Trophoblast cell (in vitro differentiated cells and primary cell): Measurements from ENCODE around the gene CFAP58.

ENCODE experiments used
- DNase-seq, 2 donors: peaks; one replicate each; pipeline ENCODE4 v3.0.0-alpha.2; 2016
- H2AFZ ChIP-seq: 2 replicates; pipeline ENCODE4 v1.6.1; 2013; ENCODE audit warnings: low read length, moderate library complexity, mild to moderate bottlenecking; ENCODE audit not compliant: insufficient read depth, poor library complexity
- H2AK5ac ChIP-seq: 2 replicates; pipeline ENCODE4 v1.6.1; 2013; ENCODE audit warnings: mild to moderate bottlenecking, low read length
- H2BK120ac ChIP-seq: 2 replicates; pipeline ENCODE4 v1.6.1; 2013; ENCODE audit warnings: low read length, mild to moderate bottlenecking, moderate library complexity; ENCODE audit not compliant: insufficient read depth, poor library complexity
- H2BK12ac ChIP-seq: 2 replicates; pipeline ENCODE4 v1.6.1; 2013; ENCODE audit warnings: mild to moderate bottlenecking, low read length, moderate library complexity
- H2BK5ac ChIP-seq: 2 replicates; pipeline ENCODE4 v1.6.1; 2013; ENCODE audit warnings: low read length, low read depth, moderate library complexity, mild to moderate bottlenecking; ENCODE audit not compliant: poor library complexity
- H3K14ac ChIP-seq: 2 replicates; pipeline ENCODE4 v1.6.1; 2013; ENCODE audit warnings: mild to moderate bottlenecking, low read length
- H3K18ac ChIP-seq: 2 replicates; pipeline ENCODE4 v1.6.1; 2013; ENCODE audit warnings: mild to moderate bottlenecking, low read length
- H3K23ac ChIP-seq: 2 replicates; pipeline ENCODE4 v1.6.1; 2013; ENCODE audit warnings: low read length
- H3K27ac ChIP-seq: 2 replicates; pipeline ENCODE4 v1.5.1; 2013; ENCODE audit warnings: low read depth, mild to moderate bottlenecking, inconsistent platforms, low read length, moderate library complexity
- H3K27me3 ChIP-seq: 2 replicates; pipeline ENCODE4 v1.6.1; 2013; ENCODE audit warnings: inconsistent platforms, mild to moderate bottlenecking, low read length, moderate library complexity; ENCODE audit not compliant: insufficient read depth
- H3K36me3 ChIP-seq, 2 experiments: 1 replicate in 1 of 2; 2 replicates in 1 of 2; pipeline ENCODE4 v1.6.1; 2013; ENCODE audit warnings: low read length in 2 of 2, mild to moderate bottlenecking in 2 of 2, moderate library complexity in 1 of 2; ENCODE audit not compliant: insufficient read depth in 2 of 2, control insufficient read depth in 1 of 2
- H3K4ac ChIP-seq: 2 replicates; pipeline ENCODE4 v1.6.1; 2013; ENCODE audit warnings: low read depth, mild to moderate bottlenecking, low read length, moderate library complexity
- H3K4me1 ChIP-seq, 2 experiments: 1 replicate in 1 of 2; 2 replicates in 1 of 2; pipeline ENCODE4 v1.6.1; 2013; ENCODE audit warnings: low read length in 2 of 2, mild to moderate bottlenecking in 2 of 2, moderate library complexity in 1 of 2; ENCODE audit not compliant: insufficient read depth in 2 of 2, control insufficient read depth in 1 of 2
- H3K4me2 ChIP-seq: 2 replicates; pipeline ENCODE4 v1.6.1; 2013; ENCODE audit warnings: inconsistent platforms, mild to moderate bottlenecking, low read length, moderate library complexity
- H3K4me3 ChIP-seq: 2 replicates; pipeline ENCODE4 v1.5.1; 2013; ENCODE audit warnings: mild to moderate bottlenecking, low read depth, low read length, inconsistent platforms
- H3K79me1 ChIP-seq: one replicate; pipeline ENCODE4 v1.6.1; 2013; ENCODE audit warnings: low read length
- H3K79me2 ChIP-seq: 2 replicates; pipeline ENCODE4 v1.6.1; 2013; ENCODE audit warnings: low read length, mild to moderate bottlenecking; ENCODE audit not compliant: control insufficient read depth, insufficient read depth, poor library complexity
- H3K9ac ChIP-seq: 2 replicates; pipeline ENCODE4 v1.6.1; 2013; ENCODE audit warnings: mild to moderate bottlenecking, low read length
- H3K9me3 ChIP-seq: 2 replicates; pipeline ENCODE4 v1.6.1; 2013; ENCODE audit warnings: low read depth, mild to moderate bottlenecking, control low read depth, inconsistent platforms, low read length; ENCODE audit not compliant: insufficient read depth
- H4K12ac ChIP-seq: 2 replicates; pipeline ENCODE4 v1.6.1; 2013; ENCODE audit warnings: low read depth, mild to moderate bottlenecking, low read length, moderate library complexity
- H4K8ac ChIP-seq: 2 replicates; pipeline ENCODE4 v1.6.1; 2013; ENCODE audit warnings: low read depth, mild to moderate bottlenecking, low read length, moderate library complexity
- H4K91ac ChIP-seq: one replicate; pipeline ENCODE4 v1.6.1; 2013; ENCODE audit warnings: low read depth, mild to moderate bottlenecking, low read length, moderate library complexity
- WGBS: extraction: QIAGEN DNeasy Blood & Tissue Kit; methylation state at CpG from one replicate; pipeline ENCODE4 v1.1.7; 2013; ENCODE audit warnings: missing lambda C conversion rate; ENCODE audit not compliant: insufficient read length, insufficient coverage; ENCODE audit errors: extremely low coverage; 5-methylcytosine and 5-hydroxymethylcytosine counted together

The CFAP58 gene

GRCh38 chr10:104447906-104448305, 94.3 kb downstream of the CFAP58 start:
- WGBS = no CpG with 5 or more reads among the region's 3 CpGs

GRCh38 chr10:104449391-104449790, 95.8 kb downstream of the CFAP58 start:
- Histone ChIP-seq H3K4me2 (no peak overlapping the region), H3K79me2 (no peaks in the 10 kb centered on the region), H2AK5ac (no peak overlapping the region), H3K79me1 (no peaks in the 10 kb centered on the region), H4K8ac (no peak overlapping the region), H3K9ac (no peak overlapping the region), H2BK12ac (no peak overlapping the region), H4K12ac (no peak overlapping the region), H2BK120ac (no peak overlapping the region), H3K18ac (no peak overlapping the region), H3K4me1 (no peaks in the 10 kb centered on the region), H3K4me3 (no peak overlapping the region), H2BK5ac (no peak overlapping the region), H3K14ac (no peak overlapping the region), H2AFZ (no peak overlapping the region), H3K27ac (no peak overlapping the region), H4K91ac (no peak overlapping the region), H3K9me3 (no peaks in the 10 kb centered on the region), H3K27me3 (no peaks in the 10 kb centered on the region), H3K4ac (no peak overlapping the region), H3K36me3 (no peaks in the 10 kb centered on the region), H3K23ac (no peak overlapping the region)
- WGBS = no CpG with 5 or more reads among the region's 3 CpGs
- DNase-seq = peak in 1 of 2 donors; percentile 2

More at GRCh38 chr10:104447906-104448305, 94.3 kb downstream of the CFAP58 start:
- no peak overlapping the region for H3K18ac ChIP-seq
- no peak overlapping the region for H2BK120ac ChIP-seq
- no peaks in the 10 kb centered on the region for H3K9me3 ChIP-seq
- H3K14ac ChIP-seq = no peak overlapping the region
- no peaks in the 10 kb centered on the region for H3K27me3 ChIP-seq
- H3K9ac ChIP-seq = no peak overlapping the region
- no peak overlapping the region for H4K12ac ChIP-seq
- H3K23ac ChIP-seq = no peak overlapping the region
- H4K8ac ChIP-seq = no peak overlapping the region
- no peak overlapping the region for H2BK5ac ChIP-seq
- no peak overlapping the region for H3K4me2 ChIP-seq
- H3K27ac ChIP-seq = no peak overlapping the region
- no peak overlapping the region for H3K4ac ChIP-seq
- no peak overlapping the region for H2AK5ac ChIP-seq
- H4K91ac ChIP-seq = no peak overlapping the region
- H3K79me1 ChIP-seq = no peaks in the 10 kb centered on the region
- H3K4me3 ChIP-seq = no peak overlapping the region
- H2AFZ ChIP-seq = no peak overlapping the region
- DNase-seq = no peak
- H3K36me3 ChIP-seq = no peaks in the 10 kb centered on the region
- H3K79me2 ChIP-seq = no peaks in the 10 kb centered on the region
- no peaks in the 10 kb centered on the region for H3K4me1 ChIP-seq
- H2BK12ac ChIP-seq = no peak overlapping the region

GRCh38 chr10:104450490-104450889, 96.9 kb downstream of the CFAP58 start:
- Histone ChIP-seq H4K8ac (no peak overlapping the region), H3K27me3 (no peaks in the 10 kb centered on the region), H2AK5ac (no peak overlapping the region), H3K23ac (no peak overlapping the region), H3K79me2 (no peaks in the 10 kb centered on the region), H3K9ac (no peak overlapping the region), H3K14ac (no peak overlapping the region), H3K36me3 (no peaks in the 10 kb centered on the region), H3K18ac (no peak overlapping the region), H3K4me2 (no peak overlapping the region), H2BK12ac (no peak overlapping the region), H2BK5ac (no peak overlapping the region), H4K12ac (no peak overlapping the region), H3K4me3 (no peak overlapping the region), H3K9me3 (no peaks in the 10 kb centered on the region), H3K27ac (no peak overlapping the region), H2AFZ (no peak overlapping the region), H3K79me1 (no peaks in the 10 kb centered on the region), H2BK120ac (no peak overlapping the region), H3K4me1 (no peaks in the 10 kb centered on the region), H4K91ac (no peak overlapping the region), H3K4ac (no peak overlapping the region)
- DNase-seq = no peak

GRCh38 chr10:104450954-104451353, 97.3 kb downstream of the CFAP58 start:
- H4K91ac ChIP-seq = no peak overlapping the region
- no CpG with 5 or more reads among the region's 5 CpGs for WGBS
- H4K8ac ChIP-seq = no peak overlapping the region

More at GRCh38 chr10:104450954-104451353, 97.3 kb downstream of the CFAP58 start:
- Histone ChIP-seq H3K79me2 (no peaks in the 10 kb centered on the region), H2AFZ (no peak overlapping the region), H3K79me1 (no peaks in the 10 kb centered on the region), H3K9ac (no peak overlapping the region), H2BK120ac (no peak overlapping the region), H3K27ac (no peak overlapping the region), H3K27me3 (no peaks in the 10 kb centered on the region), H3K18ac (no peak overlapping the region), H3K23ac (no peak overlapping the region), H2BK5ac (no peak overlapping the region), H3K4ac (no peak overlapping the region), H3K14ac (no peak overlapping the region), H3K4me3 (no peak overlapping the region), H3K9me3 (no peaks in the 10 kb centered on the region), H3K36me3 (no peaks in the 10 kb centered on the region), H4K12ac (no peak overlapping the region), H3K4me2 (no peak overlapping the region), H2BK12ac (no peak overlapping the region), H2AK5ac (no peak overlapping the region), H3K4me1 (no peaks in the 10 kb centered on the region)
- DNase-seq = no peak
